ENCODE results near the gene NOC3L. TPM values are rescaled to one million over a fixed set of nuclear protein-coding genes. Genes with fewer than 3 reads are reported as not detected.

The NOC3L gene
- total and polyA plus RNA-seq, 2 experiments from 2014 or later = 23.4 to 29.9 TPM

DNA sequence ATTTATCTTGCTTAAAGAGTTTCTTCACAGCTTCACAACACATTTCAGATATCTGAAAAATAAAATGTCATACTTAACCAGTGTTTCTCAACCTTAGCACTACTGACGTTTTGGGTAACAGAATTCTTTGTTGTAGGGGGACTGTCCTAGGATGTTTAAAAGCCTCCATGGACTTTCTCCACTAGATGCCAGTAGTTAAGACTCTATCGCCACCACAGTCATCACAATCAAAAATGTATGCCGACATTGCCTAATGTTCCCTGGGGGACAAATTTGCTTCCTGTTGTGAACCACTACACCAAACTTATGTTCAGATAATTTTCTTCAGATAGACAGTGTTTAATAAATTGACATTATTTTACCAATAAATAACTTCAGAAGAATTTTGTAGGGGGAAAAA, 13.4 kb downstream of the NOC3L start:
- no peaks in the 10 kb centered on the region for H4K20me1 ChIP-seq (ENCODE audit: insufficient read depth)
- H3K9me2 ChIP-seq (ENCODE audit: insufficient read depth) = no peaks in the 10 kb centered on the region
- in situ Hi-C loops (cut with MboI) = no loop called here
- no peaks in the 10 kb centered on the region; the same call in 1 of the 2 replicates for H3K79me2 ChIP-seq (ENCODE audit: insufficient read depth)
- no peak overlapping the region for H3K9ac ChIP-seq
- DNase-seq = peak; percentile 40
- H3K4me3 ChIP-seq = no peak overlapping the region
- 39 to 43% methylated on average over 3 of the region's 3 CpGs for WGBS, 2 experiments (ENCODE audit: low coverage in 1 of 2, low lambda C conversion rate in 2 of 2, missing lambda C conversion rate in 2 of 2)
- 0 out of 2 replicates have a peak, but pooled peaks cover 5% of the 10 kb centered on the region for H3F3A ChIP-seq (ENCODE audit: insufficient read depth)
- H3K4me2 ChIP-seq (ENCODE audit: unreplicated experiment) = no peak overlapping the region
- H2AFZ ChIP-seq = no peak overlapping the region
- no peaks in the 10 kb centered on the region for H3K9me3 ChIP-seq (ENCODE audit: low read depth)
- no peak for TF ChIP-seq EZH2 (IDR thresholded peaks at IDR 0.05; ENCODE audit: insufficient read depth, poor library complexity, severe bottlenecking)
- no peak for TF ChIP-seq EZH2phosphoT487 (IDR thresholded peaks at IDR 0.05; ENCODE audit: insufficient read depth, low read depth)
- no peaks in the 10 kb centered on the region for H3K4me1 ChIP-seq (ENCODE audit: insufficient read depth)
- H3K36me3 ChIP-seq (ENCODE audit: low read depth) = peaks cover 51% of the 10 kb centered on the region
- no peaks in the 10 kb centered on the region for H3K27me3 ChIP-seq (replicated peaks; ENCODE audit: insufficient read depth)
- H3K27ac ChIP-seq = no peak overlapping the region

DNA sequence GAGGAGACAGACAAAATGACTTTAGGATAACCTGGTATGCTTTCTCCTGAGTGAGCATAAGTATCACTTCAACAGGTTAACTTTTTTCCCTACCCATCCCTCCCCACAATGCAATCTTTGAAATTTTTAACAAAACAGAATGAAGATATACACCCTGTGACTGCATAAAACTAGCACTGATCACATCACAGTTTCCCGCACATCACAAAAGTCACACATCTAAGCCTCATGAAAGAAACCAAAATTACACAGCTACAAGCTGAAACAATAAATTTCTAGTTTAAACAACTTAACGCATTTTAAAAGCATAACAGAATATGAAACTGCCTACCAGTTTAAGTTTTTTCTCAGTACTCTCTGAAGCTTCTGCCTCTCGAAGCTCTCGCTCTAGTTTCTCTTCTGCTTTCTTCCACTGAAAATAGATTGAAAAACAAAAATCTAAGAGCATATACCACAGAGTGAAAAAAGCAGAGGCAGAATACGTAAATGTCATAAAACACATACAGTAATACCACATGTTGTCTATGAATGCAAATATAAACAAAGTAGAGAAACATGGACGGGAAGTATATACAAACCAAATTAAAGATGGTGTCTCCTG, 18.1 kb downstream of the NOC3L start:
- no peaks in the 10 kb centered on the region for H3K9me2 ChIP-seq (ENCODE audit: insufficient read depth)
- WGBS, 2 experiments (ENCODE audit: low coverage in 1 of 2, low lambda C conversion rate in 2 of 2, missing lambda C conversion rate in 2 of 2) = 95 to 99% methylated on average over 6 of the region's 6 CpGs
- H3K79me2 ChIP-seq (ENCODE audit: insufficient read depth) = no peaks in the 10 kb centered on the region; the same call in 1 of the 2 replicates
- no peaks in the 10 kb centered on the region for H3K4me1 ChIP-seq (ENCODE audit: insufficient read depth)
- H3K27ac ChIP-seq = no peak overlapping the region
- no peak for DNase-seq
- H3K4me2 ChIP-seq (ENCODE audit: unreplicated experiment) = no peak overlapping the region
- no peak overlapping the region for H3K9ac ChIP-seq
- H3K9me3 ChIP-seq (ENCODE audit: low read depth) = no peaks in the 10 kb centered on the region
- no peaks in the 10 kb centered on the region for H3K27me3 ChIP-seq (replicated peaks; ENCODE audit: insufficient read depth)
- in situ Hi-C loops (cut with MboI) = no loop called here
- H3F3A ChIP-seq (ENCODE audit: insufficient read depth) = 0 out of 2 replicates have a peak, but pooled peaks cover 5% of the 10 kb centered on the region
- no peak for TF ChIP-seq EZH2 (IDR thresholded peaks at IDR 0.05; ENCODE audit: insufficient read depth, poor library complexity, severe bottlenecking)
- no peak for TF ChIP-seq EZH2phosphoT487 (IDR thresholded peaks at IDR 0.05; ENCODE audit: insufficient read depth, low read depth)
- H3K36me3 ChIP-seq (ENCODE audit: low read depth) = peaks cover 53% of the 10 kb centered on the region
- no peak overlapping the region for H2AFZ ChIP-seq
- no peaks in the 10 kb centered on the region for H4K20me1 ChIP-seq (ENCODE audit: insufficient read depth)
- no peak overlapping the region for H3K4me3 ChIP-seq

DNA sequence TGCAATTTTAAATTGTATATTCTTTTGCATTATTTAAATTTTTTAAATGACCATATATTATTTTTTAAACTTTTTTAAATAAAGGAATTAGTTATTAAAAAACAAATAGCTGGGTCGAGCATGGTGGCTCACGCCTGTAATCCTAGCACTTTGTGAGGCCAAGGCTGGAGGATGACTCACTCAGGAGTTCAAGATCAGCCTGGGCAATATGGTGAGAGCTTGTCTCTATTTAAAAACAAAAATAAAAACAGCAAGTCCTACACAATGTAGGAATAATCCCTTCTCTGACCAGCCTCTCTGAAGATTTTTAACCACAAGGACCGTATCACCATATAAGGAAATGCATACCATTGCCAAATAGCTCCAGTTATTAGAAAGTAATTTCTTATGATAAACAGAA, 19.6 kb downstream of the NOC3L start:
- no peaks in the 10 kb centered on the region for H3K27me3 ChIP-seq (replicated peaks; ENCODE audit: insufficient read depth)
- peaks cover 55% of the 10 kb centered on the region for H3K36me3 ChIP-seq (ENCODE audit: low read depth)
- no peak overlapping the region for H3K27ac ChIP-seq
- H2AFZ ChIP-seq = no peak overlapping the region
- 55 to 56% methylated on average over 3 of the region's 3 CpGs for WGBS, 2 experiments (ENCODE audit: low coverage in 1 of 2, low lambda C conversion rate in 2 of 2, missing lambda C conversion rate in 2 of 2)
- H3K4me2 ChIP-seq (ENCODE audit: unreplicated experiment) = no peak overlapping the region
- no peaks in the 10 kb centered on the region for H3K9me2 ChIP-seq (ENCODE audit: insufficient read depth)
- no peaks in the 10 kb centered on the region for H3K4me1 ChIP-seq (ENCODE audit: insufficient read depth)
- no peaks in the 10 kb centered on the region for H4K20me1 ChIP-seq (ENCODE audit: insufficient read depth)
- no peaks in the 10 kb centered on the region for H3F3A ChIP-seq (ENCODE audit: insufficient read depth)
- TF ChIP-seq EZH2phosphoT487 (IDR thresholded peaks at IDR 0.05; ENCODE audit: insufficient read depth, low read depth) (no peak), EZH2 (IDR thresholded peaks at IDR 0.05; ENCODE audit: insufficient read depth, poor library complexity, severe bottlenecking) (no peak)
- DNase-seq = peak; percentile 28
- H3K9ac ChIP-seq = no peak overlapping the region
- in situ Hi-C loops (cut with MboI) = no loop called here
- H3K4me3 ChIP-seq = no peak overlapping the region
- no peaks in the 10 kb centered on the region for H3K9me3 ChIP-seq (ENCODE audit: low read depth)
- H3K79me2 ChIP-seq (ENCODE audit: insufficient read depth) = no peaks in the 10 kb centered on the region

DNA sequence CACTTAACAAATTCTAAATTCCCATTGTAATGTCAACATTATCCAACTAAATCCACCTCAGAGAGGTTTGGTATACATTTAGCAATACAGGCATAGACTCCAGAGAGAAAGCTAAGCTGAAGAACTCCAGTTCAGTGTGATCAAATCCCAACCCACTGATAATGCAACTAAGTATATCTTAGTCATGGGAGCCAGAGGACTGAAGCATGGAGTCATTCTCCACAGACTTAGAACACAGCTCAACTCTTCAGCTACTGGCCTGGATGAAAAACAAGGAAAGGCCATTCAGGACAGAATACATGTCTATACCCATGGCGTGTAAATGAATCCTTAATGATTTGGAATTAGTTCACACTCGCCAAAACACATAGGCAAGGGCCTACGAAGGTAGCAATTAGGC, 27.9 kb downstream of the NOC3L start:
- H3K4me3 ChIP-seq = no peak overlapping the region
- no peak overlapping the region for H3K27ac ChIP-seq
- no peaks in the 10 kb centered on the region for H3K4me1 ChIP-seq (ENCODE audit: insufficient read depth)
- H2AFZ ChIP-seq = no peak overlapping the region
- no peak overlapping the region for H3K9ac ChIP-seq
- 90 to 96% methylated on average over 3 of the region's 3 CpGs for WGBS, 2 experiments (ENCODE audit: low coverage in 1 of 2, low lambda C conversion rate in 2 of 2, missing lambda C conversion rate in 2 of 2)
- peak; percentile 8 for DNase-seq
- H3K9me3 ChIP-seq (ENCODE audit: low read depth) = no peaks in the 10 kb centered on the region
- no peak for TF ChIP-seq EZH2phosphoT487 (IDR thresholded peaks at IDR 0.05; ENCODE audit: insufficient read depth, low read depth)
- TF ChIP-seq EZH2 (IDR thresholded peaks at IDR 0.05; ENCODE audit: insufficient read depth, poor library complexity, severe bottlenecking) = no peak
- no peaks in the 10 kb centered on the region for H3K27me3 ChIP-seq (replicated peaks; ENCODE audit: insufficient read depth)
- in situ Hi-C loops (cut with MboI) = no loop called here
- H3K36me3 ChIP-seq (ENCODE audit: low read depth) = peaks cover 86% of the 10 kb centered on the region
- no peaks in the 10 kb centered on the region for H3K79me2 ChIP-seq (ENCODE audit: insufficient read depth)
- no peaks in the 10 kb centered on the region for H3F3A ChIP-seq (ENCODE audit: insufficient read depth)
- H3K4me2 ChIP-seq (ENCODE audit: unreplicated experiment) = no peak overlapping the region
- no peaks in the 10 kb centered on the region for H4K20me1 ChIP-seq (ENCODE audit: insufficient read depth)
- no peaks in the 10 kb centered on the region for H3K9me2 ChIP-seq (ENCODE audit: insufficient read depth)
